ENCODE measurements around the gene VAC14.

VAC14 gene

DNA sequence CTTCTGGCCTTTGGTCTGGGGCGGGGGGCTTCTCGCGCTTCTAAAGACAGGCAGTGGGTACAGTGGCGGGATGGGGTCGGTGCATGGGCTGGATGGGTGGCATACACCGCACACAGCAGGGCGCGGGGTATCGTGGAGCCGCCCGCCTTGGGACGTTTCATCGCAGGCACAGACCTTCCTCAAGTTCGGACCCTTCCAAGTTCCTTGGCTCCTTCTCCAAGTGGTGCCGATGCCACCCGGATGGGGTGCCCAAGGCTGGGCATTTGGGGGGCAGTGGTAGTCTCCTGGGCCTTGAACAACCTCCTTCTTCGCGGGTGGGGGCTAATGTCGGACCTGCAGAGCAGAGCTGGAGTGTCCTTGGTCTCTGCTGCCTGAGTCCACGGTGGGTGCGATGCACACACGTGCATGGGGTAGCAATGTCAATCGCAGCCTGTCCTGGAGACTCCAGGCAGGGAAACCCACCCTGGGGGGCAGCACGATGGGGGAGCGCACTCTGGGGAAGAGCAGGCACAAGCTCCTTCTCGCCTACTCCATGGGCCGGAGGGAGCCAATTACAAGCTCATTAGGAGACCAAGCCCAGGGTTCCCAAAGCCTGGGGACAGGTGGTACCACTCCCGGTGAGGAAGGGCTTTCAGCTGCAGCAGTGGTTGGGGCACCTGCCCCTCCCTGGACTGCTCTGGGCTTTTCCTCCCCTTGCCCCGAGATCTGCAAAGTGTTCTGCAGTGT lies 114.4 kb downstream of the VAC14 start:
- no peak for DNase-seq (ENCODE audit: low spot score)
- TF ChIP-seq, protein P1, sequence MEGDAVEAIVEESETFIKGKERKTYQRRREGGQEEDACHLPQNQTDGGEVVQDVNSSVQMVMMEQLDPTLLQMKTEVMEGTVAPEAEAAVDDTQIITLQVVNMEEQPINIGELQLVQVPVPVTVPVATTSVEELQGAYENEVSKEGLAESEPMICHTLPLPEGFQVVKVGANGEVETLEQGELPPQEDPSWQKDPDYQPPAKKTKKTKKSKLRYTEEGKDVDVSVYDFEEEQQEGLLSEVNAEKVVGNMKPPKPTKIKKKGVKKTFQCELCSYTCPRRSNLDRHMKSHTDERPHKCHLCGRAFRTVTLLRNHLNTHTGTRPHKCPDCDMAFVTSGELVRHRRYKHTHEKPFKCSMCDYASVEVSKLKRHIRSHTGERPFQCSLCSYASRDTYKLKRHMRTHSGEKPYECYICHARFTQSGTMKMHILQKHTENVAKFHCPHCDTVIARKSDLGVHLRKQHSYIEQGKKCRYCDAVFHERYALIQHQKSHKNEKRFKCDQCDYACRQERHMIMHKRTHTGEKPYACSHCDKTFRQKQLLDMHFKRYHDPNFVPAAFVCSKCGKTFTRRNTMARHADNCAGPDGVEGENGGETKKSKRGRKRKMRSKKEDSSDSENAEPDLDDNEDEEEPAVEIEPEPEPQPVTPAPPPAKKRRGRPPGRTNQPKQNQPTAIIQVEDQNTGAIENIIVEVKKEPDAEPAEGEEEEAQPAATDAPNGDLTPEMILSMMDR (IDR thresholded peaks at IDR 0.05): no peak
- H3K4me3 ChIP-seq: peak overlapping the region; percentile 86
- peak overlapping the region; percentile 96 to 100 for H3K27ac ChIP-seq

DNA sequence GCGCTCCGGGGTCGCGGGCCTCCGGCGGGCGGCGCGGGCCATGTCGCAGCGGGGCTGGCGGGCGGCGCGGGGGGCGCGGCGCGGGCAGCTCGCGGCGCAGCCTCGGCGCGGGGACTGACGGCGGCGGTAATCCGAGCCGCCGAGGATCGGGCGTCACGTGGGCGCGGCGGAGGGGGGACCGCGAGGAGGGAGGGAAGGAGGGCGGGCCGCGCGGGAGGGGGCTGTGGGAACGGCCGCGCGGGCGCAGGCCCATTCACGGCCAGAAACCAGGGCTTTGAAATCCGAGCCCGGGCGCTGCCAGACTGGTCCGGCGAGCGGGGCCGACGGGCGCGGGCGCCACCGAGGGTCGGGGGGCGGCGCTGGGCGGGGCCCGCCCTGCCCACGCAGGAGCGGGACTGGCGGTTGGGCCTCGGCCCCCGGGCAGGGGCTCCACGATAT lies 115.0 kb downstream of the VAC14 start, which contains the start of gene MTSS2:
TSS of gene MTSS2 (minus strand) at position 116 of the 438 bp plus-strand sequence. CDS start 262 bp downstream, outside the sequence.
- TF ChIP-seq, protein P1 (IDR thresholded peaks at IDR 0.05): no peak
- DNase-seq (ENCODE audit: low spot score): no peak
- peak within 1 kb of the TSS; percentile 96 to 100 for H3K27ac ChIP-seq
- H3K4me3 ChIP-seq: peak within 1 kb of the TSS; percentile 86

DNA sequence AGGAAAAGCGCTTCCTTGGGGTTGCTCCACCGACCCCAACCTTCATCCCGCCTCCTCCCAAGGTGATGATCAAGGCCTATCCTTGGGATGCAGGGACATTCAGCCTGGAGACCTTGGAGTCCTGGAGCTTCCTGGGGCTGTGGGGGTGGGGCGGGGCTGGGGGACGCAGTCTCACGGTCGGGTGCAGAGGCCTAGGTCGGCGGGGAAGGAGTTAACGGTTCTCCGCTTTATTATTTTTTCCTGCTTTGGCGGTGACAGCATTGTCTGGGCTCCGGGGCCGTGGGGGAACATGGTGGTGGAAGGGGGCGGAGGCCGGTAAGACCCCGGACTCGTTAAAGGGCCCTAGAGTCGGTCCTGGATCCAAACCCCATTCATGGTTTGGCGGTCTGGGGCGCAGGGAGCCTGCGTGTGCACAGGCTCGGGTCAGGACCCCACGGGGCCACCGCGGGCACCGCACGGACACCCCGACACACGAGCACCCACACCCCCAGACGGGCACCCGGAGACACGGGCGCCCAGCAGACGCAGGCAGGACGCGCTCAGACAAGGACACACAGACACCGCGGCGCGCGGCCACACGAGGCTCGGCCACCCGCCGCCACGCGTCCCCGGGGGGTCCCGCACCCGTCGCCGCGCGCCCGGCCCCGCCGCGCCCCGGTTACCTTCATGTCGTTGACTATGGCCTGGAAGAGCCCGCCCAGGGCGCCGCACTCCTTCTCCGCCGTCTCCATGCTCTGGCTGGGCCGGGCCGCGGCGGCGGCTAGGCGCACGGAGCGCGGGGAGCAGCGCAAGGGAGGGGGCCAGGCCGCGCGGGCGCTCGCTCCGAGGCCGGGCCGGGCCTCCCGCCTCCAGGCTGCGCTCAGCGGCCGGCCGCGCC lies 115.7 kb downstream of the VAC14 start:
- DNase-seq (ENCODE audit: low spot score): no peak
- TF ChIP-seq, protein P1 (IDR thresholded peaks at IDR 0.05): no peak
- Histone ChIP-seq H3K4me3 (peak overlapping the region; percentile 86), H3K27ac (peak overlapping the region; percentile 86 to 100)

DNA sequence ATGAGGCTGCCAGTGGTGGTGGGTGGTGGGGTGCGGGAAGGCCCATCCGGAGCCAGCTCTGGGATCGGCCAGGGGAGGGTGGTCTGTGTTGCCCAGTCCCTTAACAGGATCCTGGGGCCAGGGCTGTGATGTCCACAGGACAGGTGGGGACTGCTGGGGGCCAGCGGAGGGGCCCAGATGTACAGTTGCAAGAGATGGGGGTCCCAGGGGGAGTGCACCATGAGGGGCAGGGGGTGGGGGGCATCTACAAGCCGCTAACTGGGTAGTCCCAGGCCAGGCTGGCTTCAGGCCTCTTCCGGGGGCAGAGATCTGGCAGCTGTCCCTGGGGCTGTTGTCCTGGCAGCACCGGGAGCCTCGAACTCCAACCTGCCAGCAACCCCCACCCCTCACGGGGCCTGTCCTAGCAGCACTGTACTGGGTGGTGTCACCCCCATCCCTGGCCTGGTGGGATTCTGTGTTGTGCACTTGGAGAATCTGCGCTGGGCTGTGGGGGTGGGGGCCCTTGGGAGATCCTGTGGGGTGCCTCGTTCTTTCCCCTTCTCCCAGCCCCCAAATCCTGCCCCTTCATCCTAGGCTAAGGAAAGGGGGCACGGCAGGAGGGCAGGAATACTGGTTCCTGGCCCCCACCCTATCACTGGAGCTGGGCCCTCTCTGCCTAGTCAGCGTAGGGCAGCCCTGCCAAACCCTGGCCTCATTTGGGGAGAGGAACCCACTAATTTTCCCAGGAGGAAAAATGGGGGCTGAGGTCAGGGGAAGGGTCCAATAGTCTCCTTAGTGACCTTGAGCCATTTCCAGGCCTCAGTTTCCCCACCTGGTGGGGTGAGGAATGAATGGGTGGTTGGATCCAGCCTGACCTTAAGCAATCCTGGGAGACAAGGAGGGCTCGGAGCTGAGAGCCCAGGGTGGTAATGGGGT lies 116.6 kb downstream of the VAC14 start:
- Histone ChIP-seq H3K4me3 (peak overlapping the region; percentile 86), H3K27ac (peak overlapping the region; percentile 86 to 100)
- no peak for DNase-seq (ENCODE audit: low spot score)
- TF ChIP-seq, protein P1 (IDR thresholded peaks at IDR 0.05): no peak

DNA sequence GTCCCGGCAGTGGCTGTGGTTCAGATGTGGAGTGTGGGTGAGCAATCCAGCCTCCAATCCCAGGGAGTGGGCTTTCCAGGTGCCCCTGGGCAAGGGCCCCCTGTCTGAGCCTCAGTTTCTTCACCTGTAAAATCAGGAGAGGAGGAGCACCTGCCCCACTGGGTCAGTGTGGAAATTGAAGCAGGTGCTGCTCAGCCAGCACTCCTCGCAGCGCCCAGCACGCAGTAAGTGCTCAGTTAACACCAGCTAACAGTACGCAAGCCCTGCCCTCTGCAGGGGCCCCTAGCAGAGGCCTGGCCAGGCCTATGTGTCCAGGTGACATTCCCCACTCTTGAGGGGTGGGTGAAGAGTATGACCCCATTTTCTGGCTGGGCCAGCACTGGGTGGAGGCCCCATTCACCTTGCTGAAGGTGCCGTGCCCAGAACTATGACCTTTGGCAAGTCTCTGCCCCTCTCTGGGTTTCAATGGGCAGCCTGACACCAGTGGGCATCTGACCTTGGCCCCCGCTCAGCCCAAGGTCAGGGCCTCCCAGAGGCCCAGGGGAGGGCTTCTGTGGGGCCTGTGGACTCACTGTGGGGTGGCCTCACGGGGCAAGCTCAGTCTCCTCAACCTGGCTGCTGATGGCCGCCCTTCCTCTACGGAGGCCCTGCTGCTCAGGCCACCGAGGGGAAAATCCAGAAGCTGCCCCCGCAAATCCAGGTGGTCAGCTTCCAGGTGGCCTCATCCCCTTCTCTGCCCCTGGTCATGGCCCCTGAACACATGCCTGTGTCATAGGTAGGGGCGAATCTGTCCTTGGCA lies 117.6 kb downstream of the VAC14 start:
- TF ChIP-seq, protein P1 (IDR thresholded peaks at IDR 0.05): no peak
- Histone ChIP-seq H3K4me3 (peak overlapping the region; percentile 86), H3K27ac (peak overlapping the region; percentile 86 to 100)
- DNase-seq (ENCODE audit: low spot score): no peak
